ENCODE results near the gene ADRA2B.

The ADRA2B gene

DNA sequence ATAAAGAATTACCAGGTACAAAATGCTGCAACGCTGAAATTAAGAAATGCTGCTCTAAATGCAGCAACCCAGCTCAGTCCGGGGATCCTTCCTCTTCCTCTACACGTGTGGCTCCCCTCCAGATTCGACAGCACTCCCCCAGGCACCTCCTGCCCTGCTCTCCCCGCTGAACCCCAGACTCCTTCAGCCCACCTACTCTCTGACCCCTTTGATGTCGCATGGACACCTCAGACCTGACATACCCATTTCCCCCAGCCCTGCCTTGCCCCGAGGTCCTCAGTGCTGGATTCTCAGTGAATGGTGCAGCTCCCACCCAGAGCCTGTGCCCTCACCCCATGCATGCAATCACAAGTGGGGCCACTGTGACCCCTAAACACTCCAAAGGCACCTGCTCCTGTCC, 4.6 kb upstream of the ADRA2B start:
- no peak overlapping the region for H3K4me3 ChIP-seq (ENCODE audit: low read depth, low read length)
- no peak for TF ChIP-seq MYC (IDR thresholded peaks at IDR 0.05; ENCODE audit: low read depth, low read length)
- TF ChIP-seq, protein P1, sequence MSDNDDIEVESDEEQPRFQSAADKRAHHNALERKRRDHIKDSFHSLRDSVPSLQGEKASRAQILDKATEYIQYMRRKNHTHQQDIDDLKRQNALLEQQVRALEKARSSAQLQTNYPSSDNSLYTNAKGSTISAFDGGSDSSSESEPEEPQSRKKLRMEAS (IDR thresholded peaks at IDR 0.05; ENCODE audit: low read depth, low read length): no peak
- TF ChIP-seq POLR2A (IDR thresholded peaks at IDR 0.05; ENCODE audit: extremely low read depth, insufficient read length): no peak
- no peak for TF ChIP-seq CTCF (IDR thresholded peaks at IDR 0.05; ENCODE audit: low read depth, low read length)
- no peak for DNase-seq (ENCODE audit: low read depth)

DNA sequence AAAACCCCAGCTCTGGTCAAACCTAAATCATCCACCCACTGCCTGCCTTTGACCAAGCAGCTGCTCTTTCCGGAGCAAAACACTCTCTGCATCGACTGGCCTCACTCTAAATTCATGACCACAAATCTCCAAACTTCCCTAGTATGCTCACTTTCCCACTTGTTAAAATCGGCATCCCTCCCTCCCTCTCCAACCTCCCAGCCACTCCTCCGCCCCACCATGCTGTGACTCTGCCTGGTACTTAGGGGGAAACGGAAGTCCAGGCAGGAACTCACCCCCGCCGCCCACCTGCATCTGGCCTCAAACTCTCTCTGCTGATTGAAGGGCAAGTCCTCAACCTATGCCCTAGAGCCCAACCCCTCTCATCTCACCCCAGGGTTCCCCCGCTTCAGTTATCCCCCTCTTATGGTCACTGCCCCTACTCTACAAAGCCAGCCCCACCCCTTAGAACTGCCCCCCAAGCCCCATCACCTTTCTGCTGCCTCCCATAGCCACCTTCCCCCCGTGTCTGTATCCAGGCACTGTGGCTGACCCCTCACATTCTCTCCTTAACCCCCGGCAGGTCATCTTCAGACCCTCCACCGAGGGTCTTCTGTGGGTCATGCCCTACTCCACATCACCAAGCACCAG, 3.8 kb upstream of the ADRA2B start:
- no peak for TF ChIP-seq POLR2A (IDR thresholded peaks at IDR 0.05; ENCODE audit: extremely low read depth, insufficient read length)
- TF ChIP-seq, protein P1 (IDR thresholded peaks at IDR 0.05; ENCODE audit: low read depth, low read length): no peak
- no peak for TF ChIP-seq MYC (IDR thresholded peaks at IDR 0.05; ENCODE audit: low read depth, low read length)
- TF ChIP-seq CTCF (IDR thresholded peaks at IDR 0.05; ENCODE audit: low read depth, low read length): no peak
- DNase-seq (ENCODE audit: low read depth): peak; percentile 72
- no peak overlapping the region for H3K4me3 ChIP-seq (ENCODE audit: low read depth, low read length)

- no peak overlapping the region for H3K4me3 ChIP-seq (ENCODE audit: low read depth, low read length)
- TF ChIP-seq MYC (IDR thresholded peaks at IDR 0.05; ENCODE audit: low read depth, low read length): no peak
- TF ChIP-seq, protein P1 (IDR thresholded peaks at IDR 0.05; ENCODE audit: low read depth, low read length): no peak
- TF ChIP-seq POLR2A (IDR thresholded peaks at IDR 0.05; ENCODE audit: extremely low read depth, insufficient read length): no peak
- no peak for TF ChIP-seq CTCF (IDR thresholded peaks at IDR 0.05; ENCODE audit: low read depth, low read length)
Observed at GRCh38 chr2:96119389-96119751, 3.0 kb upstream of the ADRA2B start.

GRCh38 chr2:96118698-96119388, 2.5 kb upstream of the ADRA2B start:
- no peak overlapping the region for H3K4me3 ChIP-seq (ENCODE audit: low read depth, low read length)
- no peak for DNase-seq (ENCODE audit: low read depth)
- TF ChIP-seq CTCF (IDR thresholded peaks at IDR 0.05; ENCODE audit: low read depth, low read length) (no peak), POLR2A (IDR thresholded peaks at IDR 0.05; ENCODE audit: extremely low read depth, insufficient read length) (no peak), MYC (IDR thresholded peaks at IDR 0.05; ENCODE audit: low read depth, low read length) (no peak)
- TF ChIP-seq, protein P1 (IDR thresholded peaks at IDR 0.05; ENCODE audit: low read depth, low read length): no peak

More at GRCh38 chr2:96119389-96119751, 3.0 kb upstream of the ADRA2B start:
- no peak for DNase-seq (ENCODE audit: low read depth)

DNA sequence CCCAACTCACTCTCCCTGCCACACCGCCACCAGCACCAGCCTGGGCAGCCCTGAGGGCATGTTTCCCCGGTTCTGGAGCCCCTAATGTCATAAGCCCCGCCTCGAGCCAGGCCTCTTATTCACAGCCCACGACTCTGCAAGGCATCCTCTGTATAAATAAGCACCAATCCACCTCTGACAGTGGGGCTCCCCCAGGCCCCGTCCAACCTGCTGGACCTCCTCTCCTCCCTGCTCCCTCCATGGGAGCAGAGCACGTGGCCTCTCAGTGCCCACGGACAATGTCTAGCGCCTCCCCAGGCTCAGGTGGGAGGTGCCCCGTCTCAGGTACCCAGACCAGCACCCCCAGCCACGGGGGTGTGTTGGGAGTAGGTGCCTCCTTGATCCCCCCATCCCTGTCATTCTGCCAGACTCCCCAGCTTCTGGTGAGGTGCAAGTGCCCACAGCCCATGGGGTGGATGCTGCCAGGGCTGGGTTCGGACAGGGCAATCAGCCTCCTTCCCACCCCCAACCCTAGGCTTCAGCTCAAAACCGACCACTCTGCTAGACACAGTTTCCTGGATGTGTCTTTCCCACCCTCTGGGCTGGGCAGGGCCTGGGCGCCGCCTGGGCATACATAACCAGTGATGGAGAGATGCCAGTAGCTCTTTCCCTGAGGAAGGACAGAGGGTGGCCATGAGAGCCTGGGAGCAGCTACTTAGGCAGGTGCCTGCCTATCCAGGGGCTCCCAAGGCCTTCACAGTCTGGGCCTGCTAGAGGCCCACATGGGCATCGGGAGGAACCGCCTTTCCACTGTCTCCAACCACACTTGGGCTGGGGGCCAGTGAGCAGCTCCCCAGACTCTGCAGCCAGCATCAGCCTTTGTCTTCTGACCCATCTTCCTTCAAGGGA, 1.6 kb upstream of the ADRA2B start:
- DNase-seq (ENCODE audit: low read depth): no peak
- H3K4me3 ChIP-seq (ENCODE audit: low read depth, low read length): no peak overlapping the region
- no peak for TF ChIP-seq CTCF (IDR thresholded peaks at IDR 0.05; ENCODE audit: low read depth, low read length)
- TF ChIP-seq, protein P1 (IDR thresholded peaks at IDR 0.05; ENCODE audit: low read depth, low read length): no peak
- no peak for TF ChIP-seq MYC (IDR thresholded peaks at IDR 0.05; ENCODE audit: low read depth, low read length)
- no peak for TF ChIP-seq POLR2A (IDR thresholded peaks at IDR 0.05; ENCODE audit: extremely low read depth, insufficient read length)
